ENCODE measurements around the gene PRSS1. TPM values are rescaled to one million over a fixed set of nuclear protein-coding genes. Genes with fewer than 3 reads are reported as not detected.

PRSS1 gene
- polyA plus RNA-seq, 1 experiment: not detected

DNA sequence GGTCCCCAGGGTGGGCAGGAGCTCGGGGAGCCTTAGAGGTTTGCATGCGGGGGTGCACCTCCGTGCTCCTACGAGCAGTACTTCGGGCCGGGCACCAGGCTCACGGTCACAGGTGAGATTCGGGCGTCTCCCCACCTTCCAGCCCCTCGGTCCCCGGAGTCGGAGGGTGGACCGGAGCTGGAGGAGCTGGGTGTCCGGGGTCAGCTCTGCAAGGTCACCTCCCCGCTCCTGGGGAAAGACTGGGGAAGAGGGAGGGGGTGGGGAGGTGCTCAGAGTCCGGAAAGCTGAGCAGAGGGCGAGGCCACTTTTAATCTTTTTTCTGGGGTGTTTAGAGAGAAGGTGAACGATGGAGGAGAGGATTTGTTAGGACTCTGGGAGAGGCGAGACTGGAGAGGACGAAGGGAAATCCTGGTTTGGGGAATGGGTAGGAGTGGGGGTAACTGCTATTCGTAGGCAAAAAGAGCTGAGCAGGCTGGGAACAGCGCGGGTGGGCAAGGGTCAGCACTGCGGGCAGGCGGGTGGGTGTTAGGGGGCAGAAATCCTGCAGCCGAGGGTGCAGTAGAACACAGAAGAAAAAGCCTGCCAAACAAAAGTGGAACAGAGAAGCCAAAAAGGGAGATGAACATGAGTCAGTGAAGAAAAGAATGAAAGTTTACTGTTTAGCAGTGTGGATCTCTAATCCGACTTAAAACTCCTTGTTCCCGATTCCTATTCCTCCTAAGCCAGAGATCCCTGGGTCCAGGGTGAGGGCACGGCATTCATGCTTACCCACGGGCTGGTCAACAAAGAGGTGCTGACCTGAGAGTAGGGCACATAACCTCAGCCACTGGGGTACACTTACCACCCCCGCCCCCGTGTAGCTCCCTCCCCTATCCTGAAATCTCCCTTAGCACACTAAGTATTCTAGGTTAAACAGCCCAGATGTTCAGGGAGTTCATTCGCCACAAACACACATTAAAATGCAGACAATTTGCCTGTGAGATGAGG, 48.4 kb downstream of the PRSS1 start:
- POLR2A ChIA-PET: no interaction called here
- H3K4me3 ChIP-seq (ENCODE audit: low read depth, low read length): no peak overlapping the region
- CTCF ChIA-PET: interaction anchor here (1.2 to 2.2 kb wide), 4 partner anchors 13 to 262 kb away, joined by 4 to 11 read pairs (median 5); no protein-coding TSS in a partner anchor
- H3K9me3 ChIP-seq (ENCODE audit: control insufficient read depth, insufficient read depth, low read length): no peaks in the 10 kb centered on the region; the same call in 1 of the 2 replicates
- TF ChIP-seq CTCF (IDR thresholded peaks at IDR 0.05; ENCODE audit: low read depth, low read length): no peak
- DNase-seq (ENCODE audit: low read depth, low spot score): no peak
- peaks cover 56% of the 10 kb centered on the region for H3K27me3 ChIP-seq (ENCODE audit: control insufficient read depth, insufficient read depth, low read length)
- H3K27ac ChIP-seq (ENCODE audit: low read depth, low read length): no peak overlapping the region

DNA sequence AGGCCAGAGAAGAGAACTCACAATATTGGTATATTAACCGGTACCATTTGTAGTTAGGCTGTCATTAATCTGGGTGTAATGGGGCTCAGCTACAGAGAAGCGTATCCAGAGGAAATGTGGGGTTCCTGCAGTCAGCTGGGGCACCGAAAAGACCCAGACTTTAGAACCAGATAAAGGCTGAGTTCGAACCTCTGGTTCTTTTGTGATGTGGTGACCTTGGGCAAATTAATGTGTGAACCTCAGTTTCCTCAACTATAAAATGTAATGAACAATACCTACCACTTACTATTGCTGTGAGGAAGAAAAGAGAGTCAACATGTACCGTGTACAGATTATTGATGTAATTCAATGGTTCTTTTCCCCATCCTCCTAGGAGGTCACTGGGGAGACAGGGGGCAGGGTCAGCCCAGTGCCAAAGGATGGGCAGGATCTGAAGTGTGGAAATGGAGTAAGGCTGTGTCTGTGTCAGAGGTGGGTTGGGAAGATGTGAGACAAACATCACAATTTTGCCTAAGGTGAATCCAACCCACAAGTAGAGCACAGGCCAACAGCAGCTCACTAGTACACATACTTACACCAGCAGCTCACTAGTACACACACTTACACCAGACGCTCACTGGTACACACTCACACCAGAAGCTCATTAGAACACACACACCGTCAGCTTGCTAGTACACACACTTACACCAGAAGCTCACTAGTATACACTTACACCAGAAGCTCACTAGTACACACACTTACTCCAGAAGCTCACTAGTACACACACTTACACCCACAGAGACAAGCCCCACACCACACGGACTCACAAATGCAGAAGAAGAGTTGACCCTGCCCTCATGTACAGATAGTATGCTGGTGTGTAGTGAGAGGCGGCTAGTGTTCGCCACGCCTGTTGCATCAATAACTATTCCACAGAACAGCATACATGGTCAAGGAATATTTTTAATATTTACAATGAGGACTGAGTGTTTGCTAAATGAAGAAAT, 49.5 kb downstream of the PRSS1 start:
- no peak for TF ChIP-seq CTCF (IDR thresholded peaks at IDR 0.05; ENCODE audit: low read depth, low read length)
- CTCF ChIA-PET: interaction anchor here (1.2 to 2.2 kb wide), 4 partner anchors 12 to 264 kb away, joined by 4 to 11 read pairs (median 5); no protein-coding TSS in a partner anchor

GRCh38 chr7:142799437-142799835, 50.2 kb downstream of the PRSS1 start:
- ChIA-PET CTCF (interaction anchor here (1.0 to 1.2 kb wide), 2 partner anchors 16 to 156 kb away, joined by 3 to 4 read pairs; no protein-coding TSS in a partner anchor), POLR2A (no interaction called here)
- H3K27me3 ChIP-seq (ENCODE audit: control insufficient read depth, insufficient read depth, low read length): peaks cover 49% of the 10 kb centered on the region

More for the DNA sequence above, 49.5 kb downstream of the PRSS1 start:
- DNase-seq (ENCODE audit: low read depth, low spot score): no peak
- POLR2A ChIA-PET: no interaction called here
- H3K4me3 ChIP-seq (ENCODE audit: low read depth, low read length): no peak overlapping the region
- H3K27ac ChIP-seq (ENCODE audit: low read depth, low read length): no peak overlapping the region
- H3K9me3 ChIP-seq (ENCODE audit: control insufficient read depth, insufficient read depth, low read length): no peaks in the 10 kb centered on the region; the same call in 1 of the 2 replicates
- peaks cover 52% of the 10 kb centered on the region for H3K27me3 ChIP-seq (ENCODE audit: control insufficient read depth, insufficient read depth, low read length)

DNA sequence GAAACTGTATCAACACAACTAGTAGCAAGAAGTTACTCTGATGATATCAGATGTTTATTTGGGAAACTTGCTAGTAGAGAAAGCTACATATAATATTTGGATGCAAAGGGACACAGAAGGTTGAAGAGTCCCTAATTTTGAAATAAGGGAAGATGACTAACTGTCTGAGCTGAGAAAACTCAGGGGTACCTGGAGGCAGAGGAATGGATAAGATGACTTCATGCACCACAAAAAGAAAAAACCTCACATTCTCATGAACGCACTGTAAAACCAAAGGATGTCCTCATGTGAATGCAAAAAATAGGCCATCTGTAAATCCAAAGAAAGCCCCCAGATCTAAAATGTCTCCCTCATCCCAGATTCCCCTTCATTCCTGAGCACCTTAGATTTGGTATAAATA, 50.8 kb downstream of the PRSS1 start:
- TF ChIP-seq CTCF (IDR thresholded peaks at IDR 0.05; ENCODE audit: low read depth, low read length): no peak
- Histone ChIP-seq H3K27me3 (ENCODE audit: control insufficient read depth, insufficient read depth, low read length) (peaks cover 45% of the 10 kb centered on the region), H3K27ac (ENCODE audit: low read depth, low read length) (no peak overlapping the region), H3K4me3 (ENCODE audit: low read depth, low read length) (no peak overlapping the region), H3K9me3 (ENCODE audit: control insufficient read depth, insufficient read depth, low read length) (no peaks in the 10 kb centered on the region; the same call in 1 of the 2 replicates)
- ChIA-PET POLR2A (no interaction called here), CTCF (interaction anchor here (1.0 kb wide), 1 partner anchor 156 kb away, joined by 3 read pairs; no protein-coding TSS in a partner anchor)
- DNase-seq (ENCODE audit: low read depth, low spot score): no peak

More at GRCh38 chr7:142799437-142799835, 50.2 kb downstream of the PRSS1 start:
- no peaks in the 10 kb centered on the region; the same call in 1 of the 2 replicates for H3K9me3 ChIP-seq (ENCODE audit: control insufficient read depth, insufficient read depth, low read length)
- H3K27ac ChIP-seq (ENCODE audit: low read depth, low read length): no peak overlapping the region
- no peak for DNase-seq (ENCODE audit: low read depth, low spot score)
- no peak overlapping the region for H3K4me3 ChIP-seq (ENCODE audit: low read depth, low read length)
- no peak for TF ChIP-seq CTCF (IDR thresholded peaks at IDR 0.05; ENCODE audit: low read depth, low read length)
